MG63 (cell line): ENCODE results near the gene MESP2. TPM values are rescaled to one million over a fixed set of nuclear protein-coding genes. Genes with fewer than 3 reads are reported as not detected.

Source experiments
- DNase-seq: peaks from one replicate; pipeline ENCODE4 v3.0.0-alpha.2; 2020
- H3K27me3 ChIP-seq: fragments of 250-450 bp; sonication (Bioruptor Pico); 2 replicates; pipeline ENCODE4 v1.5.1; 2020; ENCODE audit warnings: mild to moderate bottlenecking, moderate library complexity
- H3K36me3 ChIP-seq: fragments of 250-450 bp; sonication (Bioruptor Pico); 2 replicates; pipeline ENCODE4 v1.5.1; 2020; ENCODE audit warnings: mild to moderate bottlenecking, moderate library complexity
- H3K4me3 ChIP-seq: fragments of 250-450 bp; sonication (Bioruptor Pico); 2 replicates; pipeline ENCODE4 v1.5.1; 2020; ENCODE audit warnings: mild to moderate bottlenecking, moderate library complexity
- H3K9me3 ChIP-seq: fragments of 250-450 bp; sonication (Bioruptor Pico); 2 replicates; pipeline ENCODE4 v1.5.1; 2020; ENCODE audit warnings: mild to moderate bottlenecking, moderate library complexity
- total RNA-seq: library from RNA; depleted of rRNA; stranded (reverse); fragments of >200 nt; shearing (Covaris generic); gene quantifications from 2 replicates; pipeline ENCODE4 v1.2.3, GENCODE V29; 2014; ENCODE audit warnings: low replicate concordance; rRNA removed

The MESP2 gene, protein sequence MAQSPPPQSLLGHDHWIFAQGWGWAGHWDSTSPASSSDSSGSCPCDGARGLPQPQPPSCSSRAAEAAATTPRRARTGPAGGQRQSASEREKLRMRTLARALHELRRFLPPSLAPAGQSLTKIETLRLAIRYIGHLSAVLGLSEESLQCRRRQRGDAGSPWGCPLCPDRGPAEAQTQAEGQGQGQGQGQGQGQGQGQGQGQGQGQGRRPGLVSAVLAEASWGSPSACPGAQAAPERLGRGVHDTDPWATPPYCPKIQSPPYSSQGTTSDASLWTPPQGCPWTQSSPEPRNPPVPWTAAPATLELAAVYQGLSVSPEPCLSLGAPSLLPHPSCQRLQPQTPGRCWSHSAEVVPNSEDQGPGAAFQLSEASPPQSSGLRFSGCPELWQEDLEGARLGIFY
- total RNA-seq = 1.8 TPM in 1 of 2 replicates, not detected in the other

DNA sequence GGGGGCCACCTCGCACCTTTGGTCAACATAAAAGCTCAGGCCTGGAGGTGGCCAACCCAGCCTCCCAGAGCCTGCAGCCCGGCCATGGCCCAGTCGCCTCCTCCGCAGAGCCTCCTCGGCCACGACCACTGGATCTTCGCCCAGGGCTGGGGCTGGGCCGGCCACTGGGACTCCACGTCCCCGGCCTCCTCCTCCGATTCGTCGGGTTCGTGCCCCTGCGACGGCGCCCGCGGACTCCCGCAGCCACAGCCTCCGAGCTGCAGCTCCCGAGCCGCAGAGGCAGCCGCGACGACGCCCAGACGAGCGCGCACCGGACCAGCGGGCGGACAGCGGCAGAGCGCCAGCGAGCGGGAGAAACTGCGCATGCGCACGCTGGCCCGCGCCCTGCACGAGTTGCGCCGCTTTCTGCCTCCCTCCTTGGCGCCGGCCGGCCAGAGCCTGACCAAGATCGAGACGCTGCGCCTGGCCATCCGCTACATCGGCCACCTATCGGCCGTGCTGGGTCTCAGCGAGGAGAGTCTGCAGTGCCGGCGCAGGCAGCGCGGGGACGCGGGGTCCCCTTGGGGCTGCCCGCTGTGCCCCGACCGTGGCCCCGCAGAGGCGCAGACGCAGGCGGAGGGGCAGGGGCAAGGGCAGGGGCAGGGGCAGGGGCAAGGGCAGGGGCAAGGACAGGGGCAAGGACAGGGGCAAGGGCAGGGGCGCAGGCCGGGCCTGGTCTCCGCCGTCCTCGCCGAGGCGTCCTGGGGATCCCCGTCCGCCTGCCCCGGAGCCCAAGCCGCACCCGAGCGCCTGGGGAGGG, at the start of gene MESP2:
Gene MESP2, plus strand, starts transcription at position 59 of the 799 bp plus-strand sequence. Its CDS starts 26 bp downstream, at position 85.
- Histone ChIP-seq H3K9me3 (no peaks in the 10 kb centered on the region), H3K27me3 (no peaks in the 10 kb centered on the region), H3K36me3 (no peaks in the 10 kb centered on the region), H3K4me3 (peak within 1 kb of the TSS; percentile 33)
- peak; percentile 70 for DNase-seq

DNA sequence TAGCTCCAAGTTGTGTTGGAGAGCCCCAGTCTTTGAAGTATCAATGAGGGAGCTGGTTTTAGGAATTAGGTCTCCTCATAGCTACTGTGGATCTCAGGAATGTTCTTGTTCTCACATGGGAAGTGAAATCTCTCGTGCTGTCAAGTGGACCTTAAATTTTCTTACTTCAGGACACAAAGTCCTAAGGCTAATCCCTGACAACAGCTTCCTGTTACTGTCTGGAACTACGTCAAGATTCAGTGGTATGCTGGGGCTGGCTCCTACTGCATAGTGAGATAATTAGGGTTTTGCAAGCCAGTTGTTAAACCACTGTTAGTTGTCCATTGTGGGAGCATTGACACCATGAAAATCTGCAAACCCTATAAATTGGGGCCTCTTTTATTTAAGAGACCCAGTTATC, 47.9 kb upstream of the MESP2 start:
- Histone ChIP-seq H3K27me3 (no peaks in the 10 kb centered on the region), H3K9me3 (peaks cover 8% of the 10 kb centered on the region), H3K4me3 (no peak overlapping the region), H3K36me3 (no peaks in the 10 kb centered on the region)
- no peak for DNase-seq

DNA sequence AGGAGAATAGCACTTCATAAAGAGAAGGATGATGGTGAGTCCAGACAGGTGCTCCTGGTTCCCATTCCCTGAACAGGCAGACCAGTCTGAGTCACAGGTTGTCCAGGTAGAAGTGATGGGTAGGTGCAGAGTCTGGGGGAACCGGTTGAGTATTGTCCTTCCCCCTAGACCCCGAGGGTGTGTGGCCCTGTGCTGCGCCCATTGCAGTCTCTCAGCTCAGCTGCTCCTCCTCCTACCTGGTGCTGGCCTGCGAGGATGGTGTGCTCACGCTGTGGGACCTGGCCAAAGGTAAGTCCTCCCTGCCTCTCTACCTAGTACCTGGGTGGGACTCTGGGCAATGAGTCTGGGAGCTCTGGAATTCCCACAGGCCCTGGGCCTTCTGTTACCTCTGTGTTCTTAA, 44.9 kb upstream of the MESP2 start:
- H3K9me3 ChIP-seq = no peaks in the 10 kb centered on the region
- H3K36me3 ChIP-seq = no peaks in the 10 kb centered on the region
- H3K27me3 ChIP-seq = no peaks in the 10 kb centered on the region
- no peak for DNase-seq
- H3K4me3 ChIP-seq = no peak overlapping the region

- Histone ChIP-seq H3K9me3 (no peaks in the 10 kb centered on the region), H3K36me3 (no peaks in the 10 kb centered on the region), H3K4me3 (no peak overlapping the region), H3K27me3 (no peaks in the 10 kb centered on the region)
- DNase-seq = no peak
Observed at GRCh38 chr15:89732451-89733172, 43.5 kb upstream of the MESP2 start.

DNA sequence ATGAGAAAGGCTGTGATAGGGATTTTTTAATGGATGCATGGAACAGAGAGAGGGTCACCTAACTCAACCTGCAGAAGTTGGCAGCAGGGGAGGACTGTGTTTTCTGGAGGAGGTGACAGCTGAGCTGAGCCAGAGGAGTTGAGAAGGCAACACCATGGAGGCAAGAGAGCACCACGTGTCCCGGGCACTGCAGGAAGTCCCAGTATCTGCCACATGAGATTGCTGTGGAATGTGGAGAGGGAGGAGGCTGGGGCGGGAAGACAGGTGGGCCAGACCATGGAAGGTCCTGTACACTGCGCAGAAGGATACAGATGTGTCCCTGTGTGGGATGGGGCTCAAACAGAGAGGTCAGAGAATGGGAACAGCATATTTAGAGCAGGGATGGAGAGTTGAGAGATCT, 40.4 kb upstream of the MESP2 start:
- Histone ChIP-seq H3K36me3 (no peaks in the 10 kb centered on the region), H3K9me3 (no peaks in the 10 kb centered on the region), H3K4me3 (no peak overlapping the region), H3K27me3 (no peaks in the 10 kb centered on the region)
- no peak for DNase-seq

GRCh38 chr15:89740137-89740536, 36.0 kb upstream of the MESP2 start:
- DNase-seq = peak; percentile 32
- no peaks in the 10 kb centered on the region for H3K9me3 ChIP-seq
- no peaks in the 10 kb centered on the region for H3K36me3 ChIP-seq
- no peak overlapping the region for H3K4me3 ChIP-seq
- H3K27me3 ChIP-seq = no peaks in the 10 kb centered on the region

- Histone ChIP-seq H3K4me3 (no peak overlapping the region), H3K36me3 (no peaks in the 10 kb centered on the region), H3K27me3 (no peaks in the 10 kb centered on the region), H3K9me3 (no peaks in the 10 kb centered on the region)
- DNase-seq = no peak
Observed at GRCh38 chr15:89743011-89743410, 33.1 kb upstream of the MESP2 start.

GRCh38 chr15:89743594-89743993, 32.5 kb upstream of the MESP2 start:
- H3K4me3 ChIP-seq = no peak overlapping the region
- H3K27me3 ChIP-seq = no peaks in the 10 kb centered on the region
- H3K9me3 ChIP-seq = no peaks in the 10 kb centered on the region
- DNase-seq = no peak
- no peaks in the 10 kb centered on the region for H3K36me3 ChIP-seq

DNA sequence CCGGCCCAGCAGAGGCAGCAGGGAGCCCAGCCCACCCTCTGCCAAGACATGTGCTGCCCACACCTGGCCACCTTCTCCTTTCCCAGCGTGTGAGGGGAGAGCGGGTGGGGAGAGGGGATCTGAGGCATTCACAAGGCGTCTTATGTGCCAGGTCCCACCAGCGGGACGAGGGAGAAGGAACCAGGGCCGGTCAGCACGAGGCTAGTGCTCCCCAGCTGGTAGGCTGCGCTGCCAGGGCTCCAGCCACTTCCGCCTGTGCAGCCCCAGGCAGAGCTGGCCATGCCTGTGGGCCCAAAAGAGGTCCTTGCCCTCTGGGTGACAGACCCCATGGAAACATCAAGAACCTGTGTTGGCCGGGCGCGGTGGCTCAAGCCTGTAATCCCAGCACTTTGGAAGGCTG, 31.0 kb upstream of the MESP2 start:
- Histone ChIP-seq H3K27me3 (no peaks in the 10 kb centered on the region), H3K9me3 (no peaks in the 10 kb centered on the region), H3K4me3 (no peak overlapping the region), H3K36me3 (no peaks in the 10 kb centered on the region)
- no peak for DNase-seq

DNA sequence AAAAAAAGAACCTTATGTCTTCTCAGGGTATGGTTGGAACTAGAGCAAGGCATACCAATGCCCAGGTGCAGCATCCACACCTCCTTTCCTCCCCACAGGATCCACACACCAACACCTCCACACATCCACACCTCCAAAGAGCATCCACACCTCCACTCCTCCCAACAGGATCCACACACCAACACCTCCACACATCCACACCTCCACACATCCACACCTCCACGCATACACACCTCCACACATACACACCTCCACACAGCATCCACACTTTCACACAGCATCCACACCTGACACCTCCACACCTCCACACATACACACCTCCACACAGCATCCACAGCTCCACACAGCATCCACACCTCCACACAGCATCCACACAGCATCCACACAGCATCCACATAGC, 30.4 kb upstream of the MESP2 start:
- Histone ChIP-seq H3K36me3 (no peaks in the 10 kb centered on the region), H3K4me3 (no peak overlapping the region), H3K27me3 (no peaks in the 10 kb centered on the region), H3K9me3 (no peaks in the 10 kb centered on the region)
- DNase-seq = no peak

GRCh38 chr15:89746386-89746780, 29.7 kb upstream of the MESP2 start:
- Histone ChIP-seq H3K36me3 (no peaks in the 10 kb centered on the region), H3K4me3 (no peak overlapping the region)

DNA sequence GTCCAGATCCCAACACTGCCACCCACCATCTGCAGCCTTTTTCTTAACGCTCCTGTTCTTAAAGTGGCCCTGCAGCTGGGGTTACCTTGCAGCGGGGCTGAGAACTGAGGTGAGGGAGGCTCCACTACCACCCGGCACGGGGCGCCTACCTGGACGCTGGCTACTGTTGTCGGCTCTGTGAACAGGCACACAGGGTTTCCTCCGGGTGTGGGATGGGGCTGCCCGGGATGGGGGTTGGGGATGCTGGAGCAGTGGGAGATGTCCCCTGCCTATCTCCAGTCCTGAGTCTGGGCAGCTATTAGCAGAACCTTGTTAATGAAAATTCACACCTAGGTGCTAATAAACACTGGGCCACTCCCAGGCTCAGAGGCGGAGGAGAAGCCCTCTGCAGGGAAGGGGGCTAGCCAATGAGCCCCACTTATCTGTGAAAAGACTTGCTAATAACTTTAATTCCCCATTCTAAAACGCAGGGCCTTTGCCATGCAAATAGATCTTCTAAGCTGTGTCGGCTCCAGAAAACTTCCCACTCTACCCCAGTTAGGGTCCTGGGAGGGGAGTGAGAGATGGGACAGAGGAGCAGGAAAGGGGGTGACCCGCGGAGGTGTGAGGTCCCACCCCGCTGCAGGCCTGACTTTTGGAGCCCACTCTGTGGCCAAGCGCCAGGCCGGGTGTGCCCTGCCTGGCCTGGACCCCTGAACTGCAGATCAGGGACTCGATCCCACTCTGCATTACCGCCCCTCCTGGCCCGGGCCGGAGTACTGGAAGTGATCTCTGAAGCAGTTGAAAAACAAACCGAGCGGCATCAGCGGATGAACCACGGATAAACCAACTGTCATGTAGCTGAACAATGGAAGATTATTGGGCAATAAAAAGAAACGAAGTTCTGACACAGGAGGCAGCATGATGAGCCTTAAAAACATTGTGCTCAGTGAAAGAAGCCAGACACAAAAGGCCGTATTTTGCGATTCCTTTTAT, 28.1 kb upstream of the MESP2 start:
- H3K27me3 ChIP-seq = no peaks in the 10 kb centered on the region
- no peak overlapping the region for H3K4me3 ChIP-seq
- no peaks in the 10 kb centered on the region for H3K9me3 ChIP-seq
- DNase-seq = no peak
- no peaks in the 10 kb centered on the region for H3K36me3 ChIP-seq

More at GRCh38 chr15:89746386-89746780, 29.7 kb upstream of the MESP2 start:
- H3K27me3 ChIP-seq = no peaks in the 10 kb centered on the region
- no peaks in the 10 kb centered on the region for H3K9me3 ChIP-seq
- DNase-seq = no peak

DNA sequence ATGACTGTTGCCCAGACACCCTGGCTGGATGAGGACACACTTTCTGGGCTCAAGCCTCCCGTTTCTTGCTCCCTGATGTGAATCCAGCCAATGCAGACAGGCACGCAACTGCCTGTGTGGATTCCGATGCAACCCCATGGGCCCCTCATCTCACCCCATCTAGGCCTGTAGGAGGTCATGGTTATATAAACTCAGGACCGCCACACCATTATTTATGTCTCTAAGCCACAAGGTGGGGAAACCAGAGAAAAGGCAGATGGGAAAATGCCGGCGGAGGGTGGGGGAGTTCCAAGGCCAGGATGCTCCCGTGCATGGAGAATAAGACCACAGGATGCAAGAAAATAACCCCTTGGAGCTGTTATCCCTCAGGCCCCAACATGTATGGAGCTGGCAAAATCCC, 27.1 kb upstream of the MESP2 start:
- Histone ChIP-seq H3K27me3 (no peaks in the 10 kb centered on the region), H3K4me3 (no peak overlapping the region), H3K9me3 (no peaks in the 10 kb centered on the region), H3K36me3 (no peaks in the 10 kb centered on the region)
- no peak for DNase-seq

- H3K9me3 ChIP-seq = no peaks in the 10 kb centered on the region
- H3K36me3 ChIP-seq = no peaks in the 10 kb centered on the region
- no peaks in the 10 kb centered on the region for H3K27me3 ChIP-seq
- peak overlapping the region; percentile 62 for H3K4me3 ChIP-seq
- no peak for DNase-seq
Observed at GRCh38 chr15:89749526-89749925, 26.6 kb upstream of the MESP2 start.

DNA sequence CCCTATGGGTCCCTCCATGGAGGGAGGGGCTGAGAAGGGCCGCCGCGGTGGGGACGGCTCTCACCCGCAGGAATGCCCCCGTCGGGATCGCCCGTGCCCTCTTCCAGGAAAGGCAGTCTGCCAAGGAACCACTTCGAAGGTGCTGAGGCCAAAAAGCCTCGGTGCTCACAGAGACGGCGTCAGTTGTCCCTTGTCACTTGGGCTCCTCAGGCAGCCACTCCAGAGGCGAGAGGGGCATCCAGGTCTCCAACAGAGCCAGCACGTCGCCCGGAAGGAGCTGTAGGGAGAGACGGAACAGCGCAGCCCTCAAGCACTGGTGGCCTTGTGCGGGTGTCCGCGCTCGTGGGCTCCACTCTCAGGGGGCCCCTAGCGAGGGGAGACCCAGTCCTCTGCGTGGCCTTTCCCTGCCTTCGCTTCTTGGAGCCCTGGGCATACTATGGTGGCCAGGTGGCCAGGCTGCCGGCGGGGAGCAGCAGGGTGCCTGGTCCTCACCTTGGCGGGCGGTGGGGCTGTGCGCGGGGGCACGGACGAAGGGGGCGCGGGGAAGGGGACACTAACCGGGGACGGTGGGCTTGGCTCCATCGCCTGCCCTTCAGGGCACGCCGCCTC, 26.1 kb upstream of the MESP2 start:
- Histone ChIP-seq H3K27me3 (no peaks in the 10 kb centered on the region), H3K4me3 (peak overlapping the region; percentile 62), H3K36me3 (no peaks in the 10 kb centered on the region), H3K9me3 (no peaks in the 10 kb centered on the region)
- DNase-seq = no peak
